ENCODE data around the gene WBP11.
A peak's percentile ranks its signal among the peaks of the same experiment; 100 is the strongest.
"Not testable (repeated sequence)": the region's sequence is repeated elsewhere in the genome, so short reads cannot be mapped to it uniquely, and the experiment has no call there.

The WBP11 gene

GRCh38 chr12:14771651-14772137 lies 31.6 kb downstream of the WBP11 start:
- peak; percentile 33 for DNase-seq (ENCODE audit: low spot score)

- peak; percentile 95 for DNase-seq (ENCODE audit: low spot score)
Observed at GRCh38 chr12:14770496-14771461, 32.5 kb downstream of the WBP11 start.

GRCh38 chr12:14769969-14770495 lies 33.2 kb downstream of the WBP11 start:
- DNase-seq (ENCODE audit: low spot score), result peak; percentile 90

GRCh38 chr12:14769466-14769968 lies 33.8 kb downstream of the WBP11 start:
- peak; percentile 47 for DNase-seq (ENCODE audit: low spot score)

GRCh38 chr12:14768823-14769405 lies 34.4 kb downstream of the WBP11 start:
- DNase-seq (ENCODE audit: low spot score), result peak; percentile 32

GRCh38 chr12:14767617-14768016 lies 35.7 kb downstream of the WBP11 start:
- no peak for DNase-seq (ENCODE audit: low spot score)

GRCh38 chr12:14766649-14767215 lies 36.5 kb downstream of the WBP11 start:
- no peak for DNase-seq (ENCODE audit: low spot score)

GRCh38 chr12:14766020-14766419 lies 37.3 kb downstream of the WBP11 start:
- DNase-seq (ENCODE audit: low spot score), result not testable (repeated sequence)

GRCh38 chr12:14765398-14765797 lies 37.9 kb downstream of the WBP11 start:
- no peak for DNase-seq (ENCODE audit: low spot score)

- not testable (repeated sequence) for DNase-seq (ENCODE audit: low spot score)
Observed at GRCh38 chr12:14759711-14760280, 43.5 kb downstream of the WBP11 start.

- DNase-seq (ENCODE audit: low spot score), result no peak
Observed at GRCh38 chr12:14756334-14757143, 46.7 kb downstream of the WBP11 start.

GRCh38 chr12:14751986-14752385 lies 51.3 kb downstream of the WBP11 start:
- no peak for DNase-seq (ENCODE audit: low spot score)

- no peak for DNase-seq (ENCODE audit: low spot score)
Observed at GRCh38 chr12:14743061-14743460, 60.2 kb downstream of the WBP11 start.

GRCh38 chr12:14741942-14742341 lies 61.3 kb downstream of the WBP11 start:
- no peak for DNase-seq (ENCODE audit: low spot score)

- DNase-seq (ENCODE audit: low spot score), result no peak
Observed at GRCh38 chr12:14741153-14741552, 62.1 kb downstream of the WBP11 start.

GRCh38 chr12:14736441-14736840 lies 66.8 kb downstream of the WBP11 start:
- not testable (repeated sequence) for DNase-seq (ENCODE audit: low spot score)

All from RKO (cell line).